SK-N-SH treated with all-trans-retinoic acid at 6 μM for 48 hours (cell line): ENCODE results near the gene TFB2M.

ENCODE experiments used
- ARNTL ChIP-seq: fragments of 450-650 bp; formaldehyde crosslinking; IDR thresholded peaks from 2 replicates; pipeline ENCODE4 v1.5.0; 2020; ENCODE audit warnings: low read depth, mild to moderate bottlenecking, moderate library complexity, borderline replicate concordance
- BACH2 ChIP-seq: fragments of 250-450 bp; sonication (Bioruptor Pico); IDR thresholded peaks from 2 replicates; pipeline ENCODE4 v1.9.0; 2021; ENCODE audit warnings: mild to moderate bottlenecking, borderline replicate concordance
- CSRNP3 ChIP-seq: fragments of 250-450 bp; sonication (Bioruptor Pico); IDR thresholded peaks from 2 replicates; pipeline ENCODE4 v1.5.1; 2021; ENCODE audit warnings: mild to moderate bottlenecking, moderate library complexity
- GLIS3 ChIP-seq: fragments of 250-450 bp; sonication (Bioruptor Pico); IDR thresholded peaks from 2 replicates; pipeline ENCODE4 v1.5.0; 2020; ENCODE audit warnings: mild to moderate bottlenecking, moderate library complexity
- OSR1 ChIP-seq: fragments of 250-450 bp; sonication (Bioruptor Pico); IDR thresholded peaks from 2 replicates; pipeline ENCODE4 v1.8.0; 2022; ENCODE audit warnings: moderate library complexity, mild to moderate bottlenecking, inconsistent platforms
- PPARA ChIP-seq: fragments of 250-450 bp; sonication (Bioruptor Pico); IDR thresholded peaks from 2 replicates; pipeline ENCODE4 v1.5.0; 2020; ENCODE audit warnings: mild to moderate bottlenecking, borderline replicate concordance
- RARB ChIP-seq: fragments of 250-450 bp; sonication (Bioruptor Pico); IDR thresholded peaks from 2 replicates; pipeline ENCODE4 v1.8.0; 2021; ENCODE audit warnings: mild to moderate bottlenecking, moderate library complexity
- TOX ChIP-seq: fragments of 250-450 bp; sonication (Bioruptor Pico); IDR thresholded peaks from 2 replicates; pipeline ENCODE4 v1.8.0; 2021; ENCODE audit warnings: mild to moderate bottlenecking, moderate library complexity, borderline replicate concordance
- ZFP3 ChIP-seq: fragments of 250-450 bp; sonication (Bioruptor Pico); IDR thresholded peaks from 2 replicates; pipeline ENCODE4 v1.5.0; 2020; ENCODE audit warnings: mild to moderate bottlenecking, moderate library complexity
- ZFP30 ChIP-seq: fragments of 450-650 bp; formaldehyde crosslinking; IDR thresholded peaks from 2 replicates; pipeline ENCODE4 v1.5.0; 2022; ENCODE audit warnings: mild to moderate bottlenecking, moderate library complexity
- ZNF8 ChIP-seq: fragments of 450-650 bp; formaldehyde crosslinking; IDR thresholded peaks from 2 replicates; pipeline ENCODE4 v1.5.0; 2020; ENCODE audit warnings: mild to moderate bottlenecking, moderate library complexity
- TF ChIP-seq, protein P1 (sequence below): fragments of 250-450 bp; sonication (Bioruptor Pico); IDR thresholded peaks from 2 replicates; pipeline ENCODE4 v1.8.0; 2020; ENCODE audit warnings: mild to moderate bottlenecking, moderate library complexity, borderline replicate concordance
- TF ChIP-seq, protein P2 (sequence below): fragments of 250-450 bp; sonication (Bioruptor Pico); IDR thresholded peaks from 2 replicates; pipeline ENCODE4 v1.5.0; 2020; ENCODE audit warnings: mild to moderate bottlenecking, moderate library complexity
- TF ChIP-seq, protein P3 (sequence below): fragments of 250-450 bp; sonication (Bioruptor Pico); IDR thresholded peaks from 2 replicates; pipeline ENCODE4 v1.5.1; 2020; ENCODE audit warnings: low read depth, mild to moderate bottlenecking, moderate library complexity

GRCh38 chr1:246537887-246538286 is 28.2 kb downstream of the TFB2M start:
- TF ChIP-seq ZFP3 (CRISPR knock-in tag) (no peak), BACH2 (CRISPR knock-in tag) (no peak), ARNTL (CRISPR knock-in tag) (no peak), RARB (CRISPR knock-in tag) (no peak), CSRNP3 (no peak), PPARA (CRISPR knock-in tag) (no peak), ZFP30 (CRISPR knock-in tag) (no peak), TOX (CRISPR knock-in tag) (no peak), ZNF8 (CRISPR knock-in tag) (no peak), GLIS3 (CRISPR knock-in tag) (no peak), OSR1 (CRISPR knock-in tag) (no peak)
- TF ChIP-seq, protein P1, sequence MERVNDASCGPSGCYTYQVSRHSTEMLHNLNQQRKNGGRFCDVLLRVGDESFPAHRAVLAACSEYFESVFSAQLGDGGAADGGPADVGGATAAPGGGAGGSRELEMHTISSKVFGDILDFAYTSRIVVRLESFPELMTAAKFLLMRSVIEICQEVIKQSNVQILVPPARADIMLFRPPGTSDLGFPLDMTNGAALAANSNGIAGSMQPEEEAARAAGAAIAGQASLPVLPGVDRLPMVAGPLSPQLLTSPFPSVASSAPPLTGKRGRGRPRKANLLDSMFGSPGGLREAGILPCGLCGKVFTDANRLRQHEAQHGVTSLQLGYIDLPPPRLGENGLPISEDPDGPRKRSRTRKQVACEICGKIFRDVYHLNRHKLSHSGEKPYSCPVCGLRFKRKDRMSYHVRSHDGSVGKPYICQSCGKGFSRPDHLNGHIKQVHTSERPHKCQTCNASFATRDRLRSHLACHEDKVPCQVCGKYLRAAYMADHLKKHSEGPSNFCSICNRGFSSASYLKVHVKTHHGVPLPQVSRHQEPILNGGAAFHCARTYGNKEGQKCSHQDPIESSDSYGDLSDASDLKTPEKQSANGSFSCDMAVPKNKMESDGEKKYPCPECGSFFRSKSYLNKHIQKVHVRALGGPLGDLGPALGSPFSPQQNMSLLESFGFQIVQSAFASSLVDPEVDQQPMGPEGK: no peak
- TF ChIP-seq, protein P2, sequence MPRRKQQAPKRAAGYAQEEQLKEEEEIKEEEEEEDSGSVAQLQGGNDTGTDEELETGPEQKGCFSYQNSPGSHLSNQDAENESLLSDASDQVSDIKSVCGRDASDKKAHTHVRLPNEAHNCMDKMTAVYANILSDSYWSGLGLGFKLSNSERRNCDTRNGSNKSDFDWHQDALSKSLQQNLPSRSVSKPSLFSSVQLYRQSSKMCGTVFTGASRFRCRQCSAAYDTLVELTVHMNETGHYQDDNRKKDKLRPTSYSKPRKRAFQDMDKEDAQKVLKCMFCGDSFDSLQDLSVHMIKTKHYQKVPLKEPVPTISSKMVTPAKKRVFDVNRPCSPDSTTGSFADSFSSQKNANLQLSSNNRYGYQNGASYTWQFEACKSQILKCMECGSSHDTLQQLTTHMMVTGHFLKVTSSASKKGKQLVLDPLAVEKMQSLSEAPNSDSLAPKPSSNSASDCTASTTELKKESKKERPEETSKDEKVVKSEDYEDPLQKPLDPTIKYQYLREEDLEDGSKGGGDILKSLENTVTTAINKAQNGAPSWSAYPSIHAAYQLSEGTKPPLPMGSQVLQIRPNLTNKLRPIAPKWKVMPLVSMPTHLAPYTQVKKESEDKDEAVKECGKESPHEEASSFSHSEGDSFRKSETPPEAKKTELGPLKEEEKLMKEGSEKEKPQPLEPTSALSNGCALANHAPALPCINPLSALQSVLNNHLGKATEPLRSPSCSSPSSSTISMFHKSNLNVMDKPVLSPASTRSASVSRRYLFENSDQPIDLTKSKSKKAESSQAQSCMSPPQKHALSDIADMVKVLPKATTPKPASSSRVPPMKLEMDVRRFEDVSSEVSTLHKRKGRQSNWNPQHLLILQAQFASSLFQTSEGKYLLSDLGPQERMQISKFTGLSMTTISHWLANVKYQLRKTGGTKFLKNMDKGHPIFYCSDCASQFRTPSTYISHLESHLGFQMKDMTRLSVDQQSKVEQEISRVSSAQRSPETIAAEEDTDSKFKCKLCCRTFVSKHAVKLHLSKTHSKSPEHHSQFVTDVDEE (CRISPR knock-in tag): no peak
- TF ChIP-seq, protein P3, sequence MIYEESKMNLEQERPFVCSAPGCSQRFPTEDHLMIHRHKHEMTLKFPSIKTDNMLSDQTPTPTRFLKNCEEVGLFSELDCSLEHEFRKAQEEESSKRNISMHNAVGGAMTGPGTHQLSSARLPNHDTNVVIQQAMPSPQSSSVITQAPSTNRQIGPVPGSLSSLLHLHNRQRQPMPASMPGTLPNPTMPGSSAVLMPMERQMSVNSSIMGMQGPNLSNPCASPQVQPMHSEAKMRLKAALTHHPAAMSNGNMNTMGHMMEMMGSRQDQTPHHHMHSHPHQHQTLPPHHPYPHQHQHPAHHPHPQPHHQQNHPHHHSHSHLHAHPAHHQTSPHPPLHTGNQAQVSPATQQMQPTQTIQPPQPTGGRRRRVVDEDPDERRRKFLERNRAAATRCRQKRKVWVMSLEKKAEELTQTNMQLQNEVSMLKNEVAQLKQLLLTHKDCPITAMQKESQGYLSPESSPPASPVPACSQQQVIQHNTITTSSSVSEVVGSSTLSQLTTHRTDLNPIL (CRISPR knock-in tag): no peak
